Gastroesophageal sphincter (tissue), 4 donors: ENCODE data around the gene DCST1. TPM values are rescaled to one million over a fixed set of nuclear protein-coding genes. Genes with fewer than 3 reads are reported as not detected.

Experiments used
- ATAC-seq: fragments of 150-250 bp; one replicate; pipeline ENCODE4 v1.9.1; 2016; ENCODE audit warnings: mild to moderate bottlenecking, moderate library complexity
- H3K27ac ChIP-seq, 4 donors: fragments of 200-600 bp; sonication (generic) in 3 of 4; 1 replicate in 3 of 4; 2 replicates in 1 of 4; pipeline ENCODE4 v1.5.1; 2016 to 2019
- H3K27me3 ChIP-seq: fragments of 200-600 bp; sonication (generic); one replicate; pipeline ENCODE4 v1.5.1; 2019
- H3K36me3 ChIP-seq, 2 donors: fragments of 200-600 bp; sonication (generic); one replicate each; pipeline ENCODE4 v1.5.1; 2019; ENCODE audit warnings: control low read depth in 1 of 2
- H3K4me1 ChIP-seq, 3 donors: fragments of 200-600 bp; sonication (generic); 1 replicate in 2 of 3; 2 replicates in 1 of 3; pipeline ENCODE4 v1.5.1; 2016 to 2019; ENCODE audit warnings: control low read depth in 2 of 3
- H3K4me3 ChIP-seq, 2 donors: fragments of 200-600 bp; sonication (generic); one replicate each; pipeline ENCODE4 v1.5.1; 2019; ENCODE audit warnings: mild to moderate bottlenecking in 1 of 2, moderate library complexity in 1 of 2
- H3K9me3 ChIP-seq, 3 donors: fragments of 200-600 bp; sonication (generic); one replicate each; pipeline ENCODE4 v1.5.1; 2017 to 2019; ENCODE audit warnings: control low read depth in 2 of 3
- EP300 ChIP-seq: sonication (generic); formaldehyde crosslinking; IDR thresholded peaks from one replicate; pipeline ENCODE4 v1.6.1; 2017; ENCODE audit warnings: antibody characterized with exemption, mild to moderate bottlenecking
- POLR2A ChIP-seq, 2 donors: fragments of 450-650 bp; IDR thresholded peaks; one replicate each; pipeline ENCODE4 v1.6.1; 2017; ENCODE audit warnings: antibody characterized with exemption in 2 of 2, mild to moderate bottlenecking in 2 of 2, moderate library complexity in 1 of 2
- POLR2AphosphoS5 ChIP-seq: sonication (generic); formaldehyde crosslinking; IDR thresholded peaks from one replicate; pipeline ENCODE4 v1.6.1; 2017; ENCODE audit warnings: antibody characterized with exemption
- WGBS, 2 donors: methylation state at CpG; one replicate each; pipeline ENCODE4 v1.1.5; 2018; ENCODE audit warnings: low coverage in 1 of 2; 5-methylcytosine and 5-hydroxymethylcytosine counted together
- total RNA-seq, 4 donors: library from RNA; depleted of rRNA; stranded (reverse); fragments of >200 nt; gene quantifications; one replicate each; pipeline ENCODE4 v1.1.0, GENCODE V29; 2016
- TF ChIP-seq, protein P1 (sequence below), 4 experiments: fragments of 200-600 bp in 2 of 4; fragments of 450-650 bp in 2 of 4; sonication (generic) in 1 of 4; IDR thresholded peaks; one replicate each; pipeline ENCODE4 v1.5.1; 2017 to 2019; ENCODE audit warnings: antibody characterized with exemption in 4 of 4, mild to moderate bottlenecking in 2 of 4, moderate library complexity in 2 of 4

DCST1 gene
- total RNA-seq, 4 donors from 2014 or later, result not detected

DNA sequence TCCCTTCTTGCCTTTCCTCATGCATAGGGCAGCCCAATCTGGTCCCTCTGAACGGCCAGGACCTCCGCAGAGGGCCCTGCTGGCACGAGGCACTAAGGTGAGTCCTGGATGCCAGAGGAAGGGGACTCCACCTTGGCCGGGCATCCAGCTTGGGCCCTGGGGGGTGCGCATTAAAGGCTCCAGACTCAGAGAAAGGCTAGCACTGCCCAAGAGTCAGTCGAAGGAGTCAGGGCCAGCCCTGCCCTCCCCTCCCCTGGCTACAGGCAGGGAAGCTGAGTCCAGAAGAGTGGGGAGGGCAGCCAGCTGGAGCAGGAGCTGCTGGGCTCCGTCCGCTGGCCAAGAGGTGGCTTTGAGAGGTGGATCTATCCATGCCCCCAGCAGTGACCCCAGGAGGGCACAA lies 27.1 kb downstream of the DCST1 start:
- no peaks in the 10 kb centered on the region for H3K27me3 ChIP-seq
- no CpG with 5 or more reads among the region's 8 CpGs for WGBS, 2 donors
- no peak for ATAC-seq
- H3K4me3 ChIP-seq, result no peak overlapping the region
- no peak overlapping the region for H3K27ac ChIP-seq
- peaks cover 0 to 64% of the 10 kb centered on the region in 2 donors for H3K36me3 ChIP-seq
- TF ChIP-seq, protein P1, sequence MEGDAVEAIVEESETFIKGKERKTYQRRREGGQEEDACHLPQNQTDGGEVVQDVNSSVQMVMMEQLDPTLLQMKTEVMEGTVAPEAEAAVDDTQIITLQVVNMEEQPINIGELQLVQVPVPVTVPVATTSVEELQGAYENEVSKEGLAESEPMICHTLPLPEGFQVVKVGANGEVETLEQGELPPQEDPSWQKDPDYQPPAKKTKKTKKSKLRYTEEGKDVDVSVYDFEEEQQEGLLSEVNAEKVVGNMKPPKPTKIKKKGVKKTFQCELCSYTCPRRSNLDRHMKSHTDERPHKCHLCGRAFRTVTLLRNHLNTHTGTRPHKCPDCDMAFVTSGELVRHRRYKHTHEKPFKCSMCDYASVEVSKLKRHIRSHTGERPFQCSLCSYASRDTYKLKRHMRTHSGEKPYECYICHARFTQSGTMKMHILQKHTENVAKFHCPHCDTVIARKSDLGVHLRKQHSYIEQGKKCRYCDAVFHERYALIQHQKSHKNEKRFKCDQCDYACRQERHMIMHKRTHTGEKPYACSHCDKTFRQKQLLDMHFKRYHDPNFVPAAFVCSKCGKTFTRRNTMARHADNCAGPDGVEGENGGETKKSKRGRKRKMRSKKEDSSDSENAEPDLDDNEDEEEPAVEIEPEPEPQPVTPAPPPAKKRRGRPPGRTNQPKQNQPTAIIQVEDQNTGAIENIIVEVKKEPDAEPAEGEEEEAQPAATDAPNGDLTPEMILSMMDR (IDR thresholded peaks at IDR 0.05), result no peak
- TF ChIP-seq POLR2A (IDR thresholded peaks at IDR 0.05), result no peak
- TF ChIP-seq POLR2AphosphoS5, result no peak
- TF ChIP-seq EP300, result no peak
- H3K9me3 ChIP-seq, result no peaks in the 10 kb centered on the region
- H3K4me1 ChIP-seq, result peaks cover 0 to 47% (median 23%) of the 10 kb centered on the region in 3 donors

DNA sequence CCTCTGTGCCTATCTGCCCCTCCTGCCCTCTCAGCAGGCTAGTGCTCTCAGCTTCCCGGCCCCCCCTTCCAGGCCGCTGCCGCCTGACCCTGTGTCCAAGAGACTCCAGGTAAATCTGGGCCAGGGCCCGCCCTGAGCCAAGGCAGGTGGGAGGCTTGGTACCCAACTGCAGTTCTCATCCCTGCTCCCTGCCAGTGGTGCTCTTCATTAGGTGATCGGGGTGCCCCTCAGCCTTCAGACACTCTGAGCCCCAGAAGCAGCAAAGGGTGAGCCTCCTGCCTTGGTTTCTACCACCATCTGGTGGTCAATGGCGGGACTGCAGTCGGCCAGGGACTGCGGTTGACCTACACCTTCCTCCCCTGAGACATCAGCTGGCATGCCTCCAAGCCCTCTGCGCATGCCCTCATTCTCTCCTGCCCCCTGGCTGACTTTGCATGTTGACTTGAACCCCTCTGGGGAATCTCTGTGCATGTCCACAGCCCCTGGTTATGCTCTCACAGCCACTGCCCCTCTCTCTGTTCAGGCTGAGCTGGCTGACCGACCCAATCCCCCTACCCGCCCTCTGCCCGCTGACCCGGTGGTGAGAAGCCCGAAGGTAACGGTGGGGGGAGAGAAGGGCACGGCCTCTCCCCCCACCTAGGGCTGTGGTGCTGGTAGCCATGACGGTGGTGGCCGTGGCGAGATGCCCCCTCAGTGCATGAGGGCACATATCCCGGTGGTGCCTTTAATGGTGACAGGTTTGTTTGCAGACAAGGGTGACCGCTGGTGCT lies 27.9 kb downstream of the DCST1 start:
- no peak overlapping the region for H3K4me3 ChIP-seq
- TF ChIP-seq, protein P1 (IDR thresholded peaks at IDR 0.05), result peak in 2 of 4 experiments; percentile 97
- TF ChIP-seq POLR2AphosphoS5, result no peak
- no peaks in the 10 kb centered on the region for H3K27me3 ChIP-seq
- peaks cover 0 to 56% of the 10 kb centered on the region in 2 donors for H3K36me3 ChIP-seq
- H3K9me3 ChIP-seq, result no peaks in the 10 kb centered on the region
- WGBS, 2 donors, result 58% methylated on average over 4 of the region's 21 CpGs; no CpG with 5 or more reads in 1 of the 2 donors
- ATAC-seq, result peak; percentile 46
- H3K4me1 ChIP-seq, result peaks cover 0 to 47% (median 23%) of the 10 kb centered on the region in 3 donors
- H3K27ac ChIP-seq, result no peak overlapping the region

DNA sequence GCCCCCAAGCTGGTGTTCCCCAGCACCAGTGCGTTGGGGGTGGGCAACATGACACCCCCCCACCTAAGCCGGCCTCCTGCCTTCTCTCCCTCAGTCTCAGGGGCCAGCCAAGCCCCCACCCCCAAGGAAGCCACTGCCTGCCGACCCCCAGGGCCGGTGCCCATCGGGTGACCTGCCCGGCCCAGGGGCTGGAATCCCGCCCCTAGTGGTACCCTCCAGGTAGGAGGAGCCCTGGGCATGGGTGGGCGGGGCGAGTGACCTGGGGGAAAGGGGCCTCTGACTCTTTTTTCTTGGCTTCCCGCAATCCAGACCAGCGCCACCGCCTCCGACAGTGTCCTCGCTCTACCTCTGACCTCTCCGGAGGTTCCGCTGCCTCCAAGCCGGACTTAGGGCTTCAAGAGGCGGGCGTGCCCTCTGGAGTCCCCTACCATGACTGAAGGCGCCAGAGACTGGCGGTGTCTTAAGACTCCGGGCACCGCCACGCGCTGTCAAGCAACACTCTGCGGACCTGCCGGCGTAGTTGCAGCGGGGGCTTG lies 28.6 kb downstream of the DCST1 start:
- Histone ChIP-seq H3K9me3 (no peaks in the 10 kb centered on the region), H3K27me3 (no peaks in the 10 kb centered on the region), H3K27ac (peak overlapping the region in 1 of 4 donors; percentile 85), H3K36me3 (peaks cover 0 to 51% of the 10 kb centered on the region in 2 donors), H3K4me3 (peak overlapping the region in 1 of 2 donors; percentile 85), H3K4me1 (peaks cover 0 to 47% (median 23%) of the 10 kb centered on the region in 3 donors)
- ATAC-seq, result no peak
- no CpG with 5 or more reads among the region's 29 CpGs for whole genome bisulfite sequencing, 2 donors
- TF ChIP-seq POLR2A (IDR thresholded peaks at IDR 0.05) (no peak), POLR2AphosphoS5 (no peak), EP300 (no peak)
- TF ChIP-seq, protein P1 (IDR thresholded peaks at IDR 0.05), result no peak

DNA sequence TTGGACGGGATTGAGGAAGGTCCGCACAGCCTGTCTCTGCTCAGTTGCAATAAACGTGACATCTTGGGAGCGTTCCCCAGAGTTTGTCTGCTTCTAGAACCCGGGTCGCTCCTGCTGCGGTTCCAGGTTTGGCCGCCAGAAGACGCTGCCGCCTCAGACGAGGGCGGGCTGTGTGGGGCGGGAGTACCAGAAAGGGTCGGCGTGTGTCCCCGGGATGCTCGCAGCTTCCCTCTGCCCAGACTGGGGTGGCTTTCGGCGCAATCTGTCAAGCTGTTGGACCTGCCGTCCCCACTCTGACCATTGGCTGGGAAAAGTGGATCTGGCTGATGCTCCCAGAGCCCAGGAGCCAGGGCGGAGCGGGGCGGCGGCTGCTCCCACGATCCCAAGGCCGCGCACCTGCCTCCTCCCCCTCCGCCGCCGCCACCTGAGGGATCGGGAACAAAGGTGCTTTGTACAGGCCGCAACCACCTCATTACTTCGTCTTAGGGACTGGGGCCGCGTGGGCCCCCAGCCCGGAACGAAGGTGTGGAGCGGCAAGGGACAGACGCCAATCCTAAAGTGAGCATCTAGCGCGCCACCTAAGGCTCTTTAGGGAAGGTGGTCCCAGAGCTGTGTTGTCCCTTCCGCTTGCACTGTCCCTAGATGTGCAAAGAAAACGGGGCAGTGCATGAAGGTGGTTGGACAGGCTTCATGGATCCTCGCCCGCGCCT lies 29.2 kb downstream of the DCST1 start:
- 6 to 8% methylated on average over 13 to 16 of the region's 46 CpGs for WGBS, 2 donors

More for the DNA sequence above, 29.2 kb downstream of the DCST1 start:
- Histone ChIP-seq H3K4me3 (peak overlapping the region; percentile 44 to 85), H3K4me1 (peaks cover 0 to 47% (median 23%) of the 10 kb centered on the region in 3 donors), H3K27ac (peak overlapping the region in 3 of 4 donors; percentile 77 to 85 (median 81)), H3K27me3 (no peaks in the 10 kb centered on the region), H3K9me3 (no peaks in the 10 kb centered on the region), H3K36me3 (peaks cover 0 to 50% of the 10 kb centered on the region in 2 donors)
- TF ChIP-seq, protein P1 (IDR thresholded peaks at IDR 0.05), result peak in 3 of 4 experiments; percentile 55 to 86 (median 67)
- no peak for TF ChIP-seq POLR2A (IDR thresholded peaks at IDR 0.05)
- TF ChIP-seq EP300, result no peak
- no peak for TF ChIP-seq POLR2AphosphoS5
- peak; percentile 38 for ATAC-seq
